Effector memory CD4-positive, alpha-beta T cell (primary cell): ENCODE measurements around the gene MEF2D.

Experiments used
- DNase-seq, 3 donors: peaks; one replicate each; pipeline ENCODE4 v3.0.0-alpha.2; 2020
- H3K27ac ChIP-seq: 2 replicates; pipeline ENCODE4 v1.7.0; 2013; ENCODE audit warnings: mild to moderate bottlenecking, low read length, moderate library complexity; ENCODE audit not compliant: insufficient read depth, poor library complexity, severe bottlenecking
- H3K27me3 ChIP-seq: replicated peaks from 2 replicates; pipeline ENCODE4 v1.7.0; 2013; ENCODE audit warnings: mild to moderate bottlenecking, low read length; ENCODE audit not compliant: insufficient read depth, control insufficient read depth, poor library complexity, severe bottlenecking
- H3K36me3 ChIP-seq: 2 replicates; pipeline ENCODE4 v1.7.0; 2013; ENCODE audit warnings: mild to moderate bottlenecking, low read length, moderate library complexity; ENCODE audit not compliant: control insufficient read depth, insufficient read depth
- H3K4me1 ChIP-seq: 2 replicates; pipeline ENCODE4 v1.7.0; 2013; ENCODE audit warnings: low read length, mild to moderate bottlenecking; ENCODE audit not compliant: control insufficient read depth, insufficient read depth, poor library complexity, severe bottlenecking
- H3K4me3 ChIP-seq: 2 replicates; pipeline ENCODE4 v1.7.0; 2013; ENCODE audit warnings: low read length, low read depth, mild to moderate bottlenecking; ENCODE audit not compliant: insufficient read depth, poor library complexity, severe bottlenecking
- H3K9me3 ChIP-seq: 2 replicates; pipeline ENCODE4 v1.7.0; 2013; ENCODE audit warnings: mild to moderate bottlenecking, low read length, moderate library complexity; ENCODE audit not compliant: control insufficient read depth

The MEF2D gene

GRCh38 chr1:156525856-156526489 is 25.4 kb upstream of the MEF2D start:
- H3K27me3 ChIP-seq = no peaks in the 10 kb centered on the region
- peaks cover 6% of the 10 kb centered on the region for H3K4me1 ChIP-seq
- no peak overlapping the region for H3K27ac ChIP-seq
- H3K4me3 ChIP-seq = no peak overlapping the region
- no peaks in the 10 kb centered on the region for H3K36me3 ChIP-seq
- H3K9me3 ChIP-seq = no peaks in the 10 kb centered on the region
- no peak for DNase-seq

GRCh38 chr1:156525071-156525501 is 24.5 kb upstream of the MEF2D start:
- no peaks in the 10 kb centered on the region for H3K27me3 ChIP-seq
- H3K9me3 ChIP-seq = no peaks in the 10 kb centered on the region
- peaks cover 6% of the 10 kb centered on the region for H3K4me1 ChIP-seq
- no peaks in the 10 kb centered on the region for H3K36me3 ChIP-seq
- H3K27ac ChIP-seq = no peak overlapping the region
- no peak overlapping the region for H3K4me3 ChIP-seq
- no peak for DNase-seq

- DNase-seq = no peak
- no peaks in the 10 kb centered on the region for H3K36me3 ChIP-seq
- no peak overlapping the region for H3K27ac ChIP-seq
- no peaks in the 10 kb centered on the region for H3K27me3 ChIP-seq
- H3K9me3 ChIP-seq = no peaks in the 10 kb centered on the region
- H3K4me1 ChIP-seq = peaks cover 6% of the 10 kb centered on the region
- H3K4me3 ChIP-seq = no peak overlapping the region
These were observed 23.9 kb upstream of the MEF2D start for GRCh38 chr1:156524481-156524869.

- DNase-seq = no peak
- Histone ChIP-seq H3K36me3 (no peaks in the 10 kb centered on the region), H3K27ac (no peak overlapping the region), H3K4me3 (no peak overlapping the region), H3K9me3 (no peaks in the 10 kb centered on the region), H3K27me3 (no peaks in the 10 kb centered on the region), H3K4me1 (peaks cover 6% of the 10 kb centered on the region)
These were observed 23.4 kb upstream of the MEF2D start for GRCh38 chr1:156523801-156524480.

- Histone ChIP-seq H3K9me3 (no peaks in the 10 kb centered on the region), H3K4me1 (no peaks in the 10 kb centered on the region), H3K27me3 (no peaks in the 10 kb centered on the region), H3K4me3 (no peak overlapping the region), H3K36me3 (no peaks in the 10 kb centered on the region), H3K27ac (no peak overlapping the region)
- no peak for DNase-seq
These were observed 21.9 kb upstream of the MEF2D start for GRCh38 chr1:156522443-156522970.

GRCh38 chr1:156517748-156518147 is 17.2 kb upstream of the MEF2D start:
- Histone ChIP-seq H3K27ac (no peak overlapping the region), H3K9me3 (no peaks in the 10 kb centered on the region), H3K27me3 (no peaks in the 10 kb centered on the region), H3K4me1 (no peaks in the 10 kb centered on the region), H3K36me3 (no peaks in the 10 kb centered on the region), H3K4me3 (no peak overlapping the region)
- DNase-seq = no peak

- H3K36me3 ChIP-seq = no peaks in the 10 kb centered on the region
These were observed 16.2 kb upstream of the MEF2D start for GRCh38 chr1:156516821-156517220.

GRCh38 chr1:156515956-156516355 is 15.4 kb upstream of the MEF2D start:
- no peak overlapping the region for H3K27ac ChIP-seq
- no peak overlapping the region for H3K4me3 ChIP-seq
- DNase-seq = no peak
- H3K9me3 ChIP-seq = no peaks in the 10 kb centered on the region
- H3K27me3 ChIP-seq = no peaks in the 10 kb centered on the region
- no peaks in the 10 kb centered on the region for H3K36me3 ChIP-seq
- no peaks in the 10 kb centered on the region for H3K4me1 ChIP-seq

More at GRCh38 chr1:156516821-156517220, 16.2 kb upstream of the MEF2D start:
- DNase-seq = no peak
- no peak overlapping the region for H3K27ac ChIP-seq
- no peaks in the 10 kb centered on the region for H3K27me3 ChIP-seq
- no peak overlapping the region for H3K4me3 ChIP-seq
- H3K4me1 ChIP-seq = no peaks in the 10 kb centered on the region
- H3K9me3 ChIP-seq = no peaks in the 10 kb centered on the region

GRCh38 chr1:156513185-156513584 is 12.6 kb upstream of the MEF2D start:
- DNase-seq = no peak
- no peak overlapping the region for H3K27ac ChIP-seq

GRCh38 chr1:156511644-156512043 is 11.1 kb upstream of the MEF2D start:
- H3K4me3 ChIP-seq = no peak overlapping the region
- H3K27ac ChIP-seq = no peak overlapping the region
- H3K4me1 ChIP-seq = no peaks in the 10 kb centered on the region

More at GRCh38 chr1:156513185-156513584, 12.6 kb upstream of the MEF2D start:
- H3K9me3 ChIP-seq = no peaks in the 10 kb centered on the region
- H3K27me3 ChIP-seq = no peaks in the 10 kb centered on the region
- no peaks in the 10 kb centered on the region for H3K36me3 ChIP-seq
- H3K4me3 ChIP-seq = no peak overlapping the region
- no peaks in the 10 kb centered on the region for H3K4me1 ChIP-seq

More at GRCh38 chr1:156511644-156512043, 11.1 kb upstream of the MEF2D start:
- no peaks in the 10 kb centered on the region for H3K36me3 ChIP-seq
- DNase-seq = no peak
- no peaks in the 10 kb centered on the region for H3K9me3 ChIP-seq
- H3K27me3 ChIP-seq = no peaks in the 10 kb centered on the region
